HG02970 (cell line): ENCODE data around the gene MPEG1.

Experiments used
- ATAC-seq: cut with Tn5 transposase; IDR thresholded peaks from one replicate; pipeline ENCODE4 v1.9.1; 2021; ENCODE audit warnings: mild to moderate bottlenecking, moderate library complexity, moderate number of reproducible peaks; ENCODE audit not compliant: unreplicated experiment, low FRiP score

MPEG1 gene, protein sequence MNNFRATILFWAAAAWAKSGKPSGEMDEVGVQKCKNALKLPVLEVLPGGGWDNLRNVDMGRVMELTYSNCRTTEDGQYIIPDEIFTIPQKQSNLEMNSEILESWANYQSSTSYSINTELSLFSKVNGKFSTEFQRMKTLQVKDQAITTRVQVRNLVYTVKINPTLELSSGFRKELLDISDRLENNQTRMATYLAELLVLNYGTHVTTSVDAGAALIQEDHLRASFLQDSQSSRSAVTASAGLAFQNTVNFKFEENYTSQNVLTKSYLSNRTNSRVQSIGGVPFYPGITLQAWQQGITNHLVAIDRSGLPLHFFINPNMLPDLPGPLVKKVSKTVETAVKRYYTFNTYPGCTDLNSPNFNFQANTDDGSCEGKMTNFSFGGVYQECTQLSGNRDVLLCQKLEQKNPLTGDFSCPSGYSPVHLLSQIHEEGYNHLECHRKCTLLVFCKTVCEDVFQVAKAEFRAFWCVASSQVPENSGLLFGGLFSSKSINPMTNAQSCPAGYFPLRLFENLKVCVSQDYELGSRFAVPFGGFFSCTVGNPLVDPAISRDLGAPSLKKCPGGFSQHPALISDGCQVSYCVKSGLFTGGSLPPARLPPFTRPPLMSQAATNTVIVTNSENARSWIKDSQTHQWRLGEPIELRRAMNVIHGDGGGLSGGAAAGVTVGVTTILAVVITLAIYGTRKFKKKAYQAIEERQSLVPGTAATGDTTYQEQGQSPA

DNA sequence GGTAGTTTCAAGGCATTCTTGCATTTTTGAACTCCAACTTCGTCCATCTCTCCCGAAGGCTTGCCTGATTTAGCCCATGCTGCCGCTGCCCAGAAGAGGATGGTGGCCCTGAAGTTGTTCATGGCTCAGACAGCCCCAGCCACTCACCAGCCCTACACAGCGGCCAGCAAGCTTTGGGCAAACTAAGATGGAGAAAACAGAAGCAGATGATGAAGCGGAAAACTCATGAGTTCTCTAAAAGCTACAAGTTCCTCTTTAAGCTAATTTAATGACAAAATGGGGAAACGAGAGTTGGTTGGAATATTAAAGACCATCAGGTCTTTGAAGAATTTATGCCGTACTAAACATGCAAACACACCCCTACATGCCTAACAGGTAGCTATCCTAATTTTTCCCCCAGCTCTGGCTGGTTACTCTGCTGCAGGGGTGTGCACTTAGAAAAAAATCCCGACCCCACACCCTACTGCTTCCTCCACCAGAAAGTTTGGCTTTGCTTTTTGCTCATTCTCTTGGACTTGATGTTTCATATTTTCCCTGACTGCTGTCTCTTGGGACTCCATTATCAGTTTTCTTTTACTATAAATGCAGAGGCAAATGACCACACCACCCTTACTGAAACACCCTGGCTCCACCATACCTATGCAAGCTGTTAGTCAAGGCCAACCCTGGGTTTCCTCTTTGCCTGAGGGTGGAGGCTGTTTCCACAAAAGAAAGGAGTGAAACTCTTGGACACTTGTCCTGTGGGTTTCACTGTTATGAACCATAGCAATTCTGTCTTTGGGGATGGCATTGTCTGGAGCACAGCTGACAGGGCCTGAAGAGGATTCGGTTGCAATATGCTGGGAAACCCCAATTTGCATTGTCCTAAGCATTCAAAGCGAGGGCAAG lies at the start of gene MPEG1:
Gene MPEG1, minus strand, starts transcription at position 184 of the 888 bp plus-strand sequence. Its CDS starts 62 bp downstream, at position 122.
- no peak for ATAC-seq

DNA sequence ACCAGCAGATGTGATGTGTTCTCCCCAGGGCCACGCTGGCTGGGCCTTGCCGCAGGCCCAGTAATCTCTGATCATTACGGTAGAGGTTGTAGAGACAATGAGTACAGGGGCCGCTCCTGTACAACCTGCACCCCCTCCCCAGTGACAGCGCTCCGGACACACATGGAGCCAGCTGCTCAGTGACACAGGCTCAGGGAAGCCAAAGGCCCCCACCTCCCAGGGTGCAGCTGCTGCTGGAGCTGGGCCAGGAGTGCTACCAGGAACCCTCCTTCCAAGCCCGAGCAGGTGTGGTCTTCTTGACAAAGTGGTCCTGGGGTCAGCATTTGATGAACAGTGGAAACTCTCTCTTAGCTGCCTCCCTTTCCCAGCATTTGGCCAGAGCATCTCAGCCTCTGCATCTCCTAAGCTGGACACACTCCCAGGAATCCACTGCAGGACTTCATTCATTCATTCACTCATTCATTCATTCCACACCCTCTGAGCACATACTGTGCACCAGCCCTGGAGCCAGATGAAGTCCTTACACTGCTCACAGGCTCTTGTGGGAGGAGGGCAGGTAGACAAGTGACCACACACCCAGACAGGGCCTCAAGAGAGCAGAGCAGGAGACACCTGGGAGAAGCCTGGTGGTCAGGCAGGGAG lies 49.6 kb upstream of the MPEG1 start:
- no peak for ATAC-seq

DNA sequence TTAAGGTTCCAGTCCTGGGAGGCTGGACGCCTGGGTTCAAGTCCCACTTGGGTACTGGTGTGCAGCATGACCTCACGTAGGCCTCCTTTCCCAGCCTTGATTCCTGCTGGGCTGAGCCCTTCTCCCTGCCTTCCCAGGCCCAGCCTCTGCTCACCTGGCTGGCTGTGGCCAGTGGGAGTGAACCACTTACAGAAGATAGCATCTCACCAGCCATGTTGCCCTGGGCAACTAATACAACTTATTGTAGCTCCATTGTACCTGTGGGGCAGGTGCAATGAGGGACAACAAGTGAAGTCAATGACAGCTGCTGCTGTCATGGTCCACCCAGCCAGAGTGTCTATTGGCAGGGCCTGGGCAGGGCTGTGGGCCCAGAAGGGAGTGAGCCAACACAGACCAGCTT lies 48.4 kb upstream of the MPEG1 start:
- ATAC-seq = no peak

DNA sequence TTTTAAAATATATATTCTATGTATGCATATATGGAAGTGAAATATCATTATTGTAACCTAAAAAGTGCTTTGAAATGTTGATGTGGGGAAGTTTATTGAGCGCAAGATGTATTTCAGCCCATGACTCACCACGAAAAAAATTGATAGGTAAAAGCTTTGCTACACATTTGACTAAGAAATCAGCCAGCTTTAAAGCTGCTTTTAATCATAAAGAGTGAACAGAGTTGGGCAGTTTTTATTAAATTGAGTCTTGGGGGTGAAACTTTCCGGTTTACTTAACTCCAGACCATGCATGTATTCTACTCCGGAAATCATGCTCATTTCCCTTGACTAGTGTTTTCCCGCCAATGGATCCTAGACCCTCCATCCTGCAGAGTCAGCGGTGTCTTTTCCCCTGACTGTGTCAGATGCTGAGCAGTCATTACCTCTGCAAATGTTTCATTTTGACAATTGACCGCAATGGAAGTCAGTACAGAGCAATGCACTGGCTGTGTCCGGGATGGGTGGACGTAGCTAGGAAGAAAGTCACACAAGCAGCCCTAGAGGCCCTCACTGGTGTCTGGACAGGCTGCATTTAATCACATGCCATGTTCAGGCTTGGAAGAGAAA lies 47.2 kb upstream of the MPEG1 start:
- no peak for ATAC-seq

DNA sequence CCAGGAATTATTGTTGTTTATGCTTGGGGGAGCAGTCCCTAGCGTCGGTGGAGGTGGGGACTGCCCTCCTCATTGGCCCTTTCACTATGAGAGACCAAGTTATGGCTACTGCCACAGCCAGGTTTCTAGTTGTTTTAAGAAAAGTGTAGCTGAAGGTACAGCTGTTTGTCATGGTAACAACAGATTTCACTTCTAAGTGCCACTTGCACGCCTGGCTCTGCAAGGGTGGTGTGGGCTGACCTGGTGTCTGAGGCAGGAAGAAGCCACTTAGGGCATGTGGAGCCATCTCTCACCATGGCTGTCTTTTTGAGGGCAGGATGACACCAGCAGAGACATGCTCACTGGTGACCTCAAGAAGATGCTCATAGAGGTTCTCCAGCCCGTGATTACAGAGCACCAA lies 46.3 kb upstream of the MPEG1 start:
- ATAC-seq = no peak

DNA sequence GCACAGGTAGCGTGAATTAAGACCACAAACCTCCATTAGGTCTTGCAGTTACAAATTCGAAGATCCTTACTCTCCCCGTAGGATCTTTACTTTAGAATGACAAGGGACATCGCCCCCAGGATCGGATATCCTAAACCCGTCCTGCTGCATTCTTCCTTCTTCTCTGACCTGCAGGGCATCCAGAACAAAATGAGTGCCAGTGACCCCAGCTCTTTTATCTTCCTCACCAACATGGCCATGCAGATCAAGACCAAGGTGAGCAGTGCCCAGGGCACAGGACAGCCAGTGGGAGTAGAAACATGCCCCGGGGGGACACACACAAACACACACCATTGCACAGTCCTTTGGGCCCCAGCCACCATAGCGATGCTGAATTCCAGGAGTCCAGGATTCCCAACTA lies 42.6 kb upstream of the MPEG1 start:
- ATAC-seq = no peak

DNA sequence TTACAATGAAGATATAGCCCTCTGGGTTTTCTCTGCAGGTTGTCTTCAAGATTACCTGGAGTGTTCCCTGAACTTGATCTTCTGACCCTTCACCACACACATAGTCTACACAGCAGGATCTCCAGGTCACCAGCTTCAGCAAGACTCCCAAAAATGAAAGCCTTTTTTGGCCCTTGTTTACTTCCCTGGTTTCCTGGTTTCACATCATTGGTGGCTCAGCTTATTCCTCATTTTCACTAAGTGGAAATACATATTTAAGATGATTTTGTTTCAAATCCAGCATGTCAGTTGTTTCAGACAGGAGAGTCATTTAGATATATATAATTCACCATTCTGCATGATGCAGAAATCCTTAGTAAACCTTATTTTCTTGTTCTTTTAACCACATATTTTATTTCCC lies 41.6 kb upstream of the MPEG1 start:
- no peak for ATAC-seq

DNA sequence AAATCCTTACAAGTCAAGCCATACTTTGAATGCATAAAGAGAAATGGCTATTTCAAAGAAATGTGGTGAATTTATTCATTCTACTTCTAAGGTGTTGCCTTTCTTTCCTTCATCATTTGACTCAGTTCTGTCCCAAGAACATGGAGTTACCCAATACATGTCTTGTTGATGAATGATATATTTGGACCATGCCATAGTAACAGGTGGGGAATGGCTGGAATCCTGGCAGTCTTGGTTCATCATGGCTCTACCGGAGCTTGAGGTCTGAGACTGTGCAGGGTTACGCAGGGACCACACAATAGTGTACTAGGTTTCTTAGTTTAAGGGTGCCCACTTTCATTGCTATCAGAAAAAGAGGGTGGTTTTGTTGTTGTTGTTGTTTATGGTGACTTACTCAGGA lies 40.3 kb upstream of the MPEG1 start:
- no peak for ATAC-seq

DNA sequence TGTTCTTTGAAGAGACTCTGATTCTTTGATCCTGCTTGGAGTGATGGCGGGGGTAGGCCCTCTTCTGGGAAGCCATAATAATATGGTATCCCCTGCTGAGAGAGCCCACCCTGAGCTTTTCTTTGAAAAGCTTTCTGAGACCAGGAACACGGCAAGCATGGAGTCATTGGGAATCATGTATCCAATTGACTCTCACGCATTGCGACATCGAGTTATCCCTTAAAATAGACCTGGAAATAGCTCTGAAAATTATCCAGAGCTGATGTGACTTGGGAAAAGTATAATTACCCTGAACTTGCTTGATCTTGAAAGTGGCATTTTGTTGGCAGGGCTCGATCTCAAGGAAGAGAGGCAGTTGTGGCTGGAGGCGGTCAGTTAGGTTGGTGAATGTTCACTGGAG lies 36.8 kb upstream of the MPEG1 start:
- no peak for ATAC-seq

DNA sequence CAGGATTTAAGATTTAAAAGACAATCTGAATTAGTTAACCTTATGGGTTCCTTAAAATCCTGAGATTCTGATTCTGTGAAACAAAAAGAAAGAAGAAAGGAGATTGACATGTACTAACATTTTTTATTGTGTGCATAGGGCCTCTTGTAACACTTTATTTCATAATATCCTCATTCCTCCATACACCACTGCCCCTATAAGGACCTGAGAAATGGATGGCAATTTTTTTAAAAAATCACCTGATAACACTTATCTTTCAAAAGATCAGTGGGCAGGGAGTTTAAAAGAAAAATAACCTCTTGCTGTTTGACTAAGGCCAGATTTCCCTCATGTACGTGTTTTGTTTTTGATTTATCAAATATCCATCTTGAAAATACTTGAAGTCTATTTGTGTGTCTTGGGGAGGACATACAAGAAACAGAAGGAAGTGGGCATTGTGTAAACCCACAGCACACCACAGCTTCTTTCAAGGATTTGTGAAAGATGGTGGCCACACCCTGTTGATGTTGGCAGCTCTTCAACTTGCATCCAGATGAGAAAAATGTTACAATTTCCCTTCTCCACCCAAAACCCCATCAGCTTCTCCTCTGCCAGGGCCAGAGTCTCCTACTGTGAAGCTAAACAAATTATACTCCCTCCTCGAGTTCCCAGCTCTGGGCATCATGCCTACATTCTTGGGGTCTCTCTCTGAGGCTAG lies 35.0 kb upstream of the MPEG1 start:
- ATAC-seq = no peak

DNA sequence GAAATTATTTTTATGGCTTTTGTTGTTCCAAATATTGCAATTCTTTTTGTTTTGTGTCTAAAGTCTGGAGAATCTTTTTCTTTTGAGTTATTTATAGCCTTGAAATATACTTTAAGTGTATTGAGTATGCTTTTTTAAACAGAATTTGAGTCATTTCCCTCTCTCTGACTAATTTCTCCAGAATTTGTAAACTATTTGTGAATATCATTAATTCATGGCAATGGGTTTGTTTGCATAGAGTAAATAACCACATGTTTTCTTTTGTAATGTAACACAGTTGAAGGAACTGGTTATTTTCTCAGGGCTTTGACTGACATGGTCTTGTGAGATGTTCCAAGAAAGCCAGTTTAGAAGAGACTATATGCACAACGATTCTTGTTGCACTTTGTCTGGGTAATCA lies 30.9 kb upstream of the MPEG1 start:
- no peak for ATAC-seq

DNA sequence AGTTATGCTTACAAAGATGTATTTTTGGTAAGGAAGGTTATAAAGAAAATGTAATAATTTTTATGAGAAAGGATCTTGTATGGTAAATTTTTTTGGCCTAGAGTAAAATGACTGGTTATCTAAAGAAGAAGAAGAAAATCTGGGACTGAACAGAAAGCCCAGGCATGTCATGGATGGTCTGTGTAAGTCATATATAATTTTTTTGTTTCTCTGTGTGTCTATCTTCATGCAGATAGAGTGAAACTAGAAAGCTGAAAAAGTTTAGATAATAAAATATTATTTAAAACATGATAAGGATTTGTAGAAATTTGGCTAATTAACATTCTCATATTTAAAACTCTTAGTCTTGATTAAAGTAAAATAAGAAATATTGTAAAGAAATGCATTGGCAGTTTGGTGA lies 27.6 kb upstream of the MPEG1 start:
- ATAC-seq = no peak

DNA sequence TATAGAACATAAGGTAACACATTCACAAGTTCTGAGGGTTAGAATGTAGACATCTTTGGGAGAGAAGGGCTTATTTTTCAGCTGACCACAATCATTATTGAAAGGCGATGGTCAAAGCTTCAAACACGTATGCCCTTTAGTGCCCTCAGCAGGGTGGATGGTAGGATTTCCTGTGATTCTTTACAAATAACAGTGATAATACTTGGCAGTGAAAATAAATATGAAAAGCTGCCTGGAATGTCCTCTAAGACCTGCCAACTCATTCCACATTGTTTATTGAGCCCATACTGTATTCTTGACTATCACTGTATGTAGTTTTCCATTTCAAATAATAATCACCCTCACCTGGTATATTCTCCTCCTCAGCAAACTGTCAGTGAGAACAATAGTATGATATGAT lies 13.7 kb upstream of the MPEG1 start:
- no peak for ATAC-seq

DNA sequence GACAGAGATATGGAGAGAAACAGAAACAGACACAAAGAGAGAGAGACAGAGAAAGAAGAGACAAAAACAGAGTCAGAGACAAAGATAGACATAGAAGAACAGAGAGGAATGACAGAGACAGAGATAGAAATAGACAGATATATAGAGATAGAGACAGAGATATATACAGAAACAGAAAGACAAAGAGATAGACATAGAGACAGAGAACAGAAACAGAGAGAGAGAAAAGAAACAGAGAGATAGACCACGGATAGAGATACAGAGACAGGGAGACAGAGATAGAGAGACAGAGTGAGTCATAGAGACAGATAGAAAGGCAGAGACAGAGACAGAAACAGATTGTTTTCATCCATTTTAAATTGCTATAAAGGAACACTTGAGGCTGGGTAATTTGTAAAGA lies 12.3 kb upstream of the MPEG1 start:
- no peak for ATAC-seq

DNA sequence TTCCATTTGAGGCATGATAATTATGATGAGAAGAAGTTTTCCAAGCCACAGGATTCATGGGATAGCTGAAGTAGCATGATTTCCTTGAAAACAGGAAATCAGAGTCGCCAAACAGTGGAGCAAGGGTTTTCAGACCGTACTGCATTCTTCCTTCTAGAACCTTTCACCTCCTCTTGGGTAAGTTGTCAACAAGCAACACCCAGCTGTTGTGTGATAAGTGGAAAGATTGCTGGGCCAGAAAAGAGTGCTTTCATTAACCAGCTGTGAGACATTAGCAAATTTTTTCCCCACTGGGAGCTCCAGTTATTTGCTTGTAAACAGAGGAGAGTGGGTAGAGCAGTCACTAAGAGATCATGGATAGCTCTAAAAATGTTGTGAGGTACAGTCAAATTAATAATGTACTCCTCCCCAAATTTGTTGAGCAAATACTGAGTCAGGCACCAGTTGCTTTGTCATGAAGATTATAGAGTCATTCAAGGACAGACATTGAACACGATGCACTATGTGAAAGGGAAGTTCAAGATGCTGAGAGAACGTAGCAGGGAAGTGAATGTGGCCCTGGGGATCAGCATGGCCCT lies 11.7 kb upstream of the MPEG1 start:
- ATAC-seq = no peak

DNA sequence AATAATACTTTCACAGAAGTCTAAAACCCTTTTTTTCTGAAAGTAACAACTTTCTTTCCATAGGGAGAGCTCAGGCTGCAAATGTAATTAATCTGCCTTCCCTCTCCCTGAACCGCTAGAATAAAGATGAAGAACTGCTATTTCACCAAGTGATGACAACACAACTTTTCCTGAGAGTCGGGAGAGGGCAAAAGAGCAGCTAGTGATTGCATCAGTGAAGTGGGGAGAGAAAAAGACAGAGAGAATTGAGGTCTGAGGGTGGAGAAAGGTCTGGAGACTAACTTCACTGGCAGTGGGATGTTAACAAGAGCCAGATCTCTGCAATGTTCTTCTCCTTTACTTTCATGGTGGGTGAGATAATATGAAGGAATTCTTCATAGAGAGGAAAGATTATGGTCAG lies 10.9 kb upstream of the MPEG1 start:
- no peak for ATAC-seq

DNA sequence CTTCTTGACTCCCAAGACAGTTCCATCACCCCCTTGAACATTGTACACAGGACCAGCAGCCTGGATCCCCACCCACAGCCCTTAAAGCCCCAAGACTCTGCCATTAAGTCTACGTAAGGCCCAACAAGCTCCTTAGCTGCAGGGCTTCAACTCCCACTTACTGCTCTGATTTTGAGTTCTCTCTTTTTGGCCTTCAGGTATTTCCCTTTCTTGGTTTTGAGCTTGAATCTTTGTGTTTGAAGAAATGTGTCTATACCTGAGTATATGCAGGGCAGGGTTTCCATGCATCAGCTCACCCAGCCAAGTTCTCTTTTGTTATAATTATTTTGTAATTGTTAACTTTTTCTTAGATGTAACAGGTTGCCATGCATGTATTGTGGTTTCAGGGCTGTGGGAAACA lies 10.4 kb upstream of the MPEG1 start:
- no peak for ATAC-seq

DNA sequence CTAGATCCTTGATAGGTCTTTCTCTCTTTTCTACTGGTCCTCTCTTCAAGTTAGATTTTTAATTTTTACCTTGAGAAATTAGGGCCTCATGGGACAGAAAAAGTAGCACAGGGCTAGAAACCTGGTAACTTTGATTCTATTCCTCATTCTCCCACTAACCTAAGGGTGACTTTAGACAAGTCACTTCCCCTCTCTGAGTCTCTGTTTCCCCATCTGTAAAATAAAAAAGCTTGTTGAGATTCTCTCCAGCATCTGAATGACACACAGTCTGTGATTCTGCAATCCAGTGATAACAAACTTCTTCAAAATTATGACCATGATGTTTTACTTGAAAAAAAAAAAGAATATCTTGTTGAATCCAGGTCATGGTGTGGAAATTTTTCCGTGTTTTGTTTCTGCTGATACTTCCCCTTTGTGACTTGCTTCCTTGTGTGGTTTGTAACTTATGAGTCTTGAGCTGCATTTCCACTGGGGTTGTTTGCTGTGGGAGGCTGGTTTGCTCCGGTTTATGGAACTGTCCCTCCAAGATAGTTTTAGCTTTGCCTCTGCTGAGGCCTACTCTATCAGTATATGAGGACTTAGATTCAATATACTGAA lies 9.8 kb upstream of the MPEG1 start:
- ATAC-seq = no peak

DNA sequence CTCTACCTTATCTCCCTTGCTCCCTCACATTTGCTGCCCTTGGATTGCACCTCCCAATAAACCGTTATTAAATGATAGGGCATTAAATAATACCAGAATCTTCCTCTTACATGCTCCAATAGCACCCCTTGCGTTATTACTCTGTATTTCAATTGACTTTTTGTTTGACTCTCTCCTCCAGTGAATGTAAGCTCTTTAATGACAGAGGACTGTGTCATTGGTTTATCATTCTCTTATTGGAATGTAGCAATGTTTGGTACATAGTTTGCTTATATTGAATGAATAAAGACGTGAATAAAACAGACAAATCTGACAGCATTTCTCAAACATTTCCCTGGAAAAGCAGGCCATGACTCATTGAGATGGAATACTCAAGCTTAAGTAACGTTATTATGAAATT lies 8.7 kb upstream of the MPEG1 start:
- no peak for ATAC-seq
